Activated CD4-positive, CD25-positive, alpha-beta regulatory T cell treated with anti-CD3 and anti-CD28 coated beads, Interleukin-2, amount 50 U/mL, for 24 hours (primary cell): ENCODE measurements around the gene SEL1L3.
A peak's percentile ranks its signal among the peaks of the same experiment; 100 is the strongest.
"Not testable (repeated sequence)": the region's sequence is repeated elsewhere in the genome, so short reads cannot be mapped to it uniquely, and the experiment has no call there.

ENCODE experiments used
- ATAC-seq, 2 donors: fragments of 150-1000 bp; cut with Tn5 transposase; one replicate each; pipeline ENCODE4 v1.10.0; 2021; ENCODE audit warnings: mild to moderate bottlenecking in 1 of 2, moderate library complexity in 1 of 2

SEL1L3 gene

DNA sequence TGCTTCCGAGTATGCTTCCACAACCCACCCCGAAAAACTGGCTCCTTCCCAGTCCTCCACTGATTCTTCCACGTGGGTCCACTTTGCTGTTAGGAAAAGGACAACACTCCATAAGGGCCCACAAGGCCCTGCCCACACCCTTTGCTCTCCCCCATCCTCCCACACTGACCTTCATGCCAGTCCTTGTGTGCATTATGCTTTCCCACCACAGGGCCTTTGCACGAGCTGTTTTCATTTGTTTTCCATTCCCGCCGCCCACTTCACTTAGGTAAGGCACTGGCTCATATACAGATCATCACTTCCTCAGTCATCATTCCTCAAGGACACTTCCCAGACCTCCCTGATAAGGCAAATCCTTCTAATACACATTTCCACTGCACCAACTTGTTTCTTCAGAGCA is 16.8 kb upstream of the SEL1L3 start:
- ATAC-seq: no peak

DNA sequence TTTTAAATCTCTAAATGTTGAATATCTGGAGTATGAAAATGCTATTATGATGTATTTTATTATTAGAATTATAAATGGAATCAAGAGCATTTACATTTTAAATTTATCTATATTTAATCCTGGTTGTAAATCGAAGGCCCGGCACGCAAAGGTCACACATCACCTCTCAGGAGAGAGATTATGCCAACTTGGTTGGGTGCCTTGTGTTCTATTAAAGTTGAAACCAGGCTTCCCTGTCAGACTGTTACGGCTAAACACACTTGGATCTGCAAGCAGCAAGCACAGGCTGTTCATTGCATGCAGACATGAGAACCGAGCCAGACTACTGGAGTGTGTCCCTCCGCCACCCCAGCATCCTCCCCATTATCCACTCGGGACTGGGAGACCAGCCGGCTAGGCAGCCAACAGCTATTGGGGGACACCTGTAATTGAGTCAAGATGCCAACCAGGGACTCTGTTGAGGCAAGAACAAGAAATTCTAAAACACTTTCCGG is 16.4 kb upstream of the SEL1L3 start:
- no peak for ATAC-seq

DNA sequence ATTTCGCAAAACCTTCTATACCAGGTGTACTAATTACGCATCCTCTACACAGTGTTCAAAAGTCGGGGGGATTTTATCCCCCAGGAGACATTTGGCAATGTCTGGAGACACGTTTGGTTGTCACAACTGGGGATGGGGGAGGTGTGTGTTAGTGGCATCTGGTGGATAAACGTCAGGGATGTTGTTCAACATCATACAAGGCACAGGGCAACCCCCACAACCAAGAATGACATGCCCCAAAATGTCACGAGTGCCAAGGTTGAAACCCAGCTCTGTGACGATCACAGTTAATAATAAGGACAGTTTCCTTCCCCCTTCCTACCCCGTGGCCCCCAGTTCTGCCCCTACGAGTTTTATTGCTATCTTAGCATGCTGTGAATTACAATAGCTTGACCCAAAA is 15.9 kb upstream of the SEL1L3 start:
- no peak for ATAC-seq

DNA sequence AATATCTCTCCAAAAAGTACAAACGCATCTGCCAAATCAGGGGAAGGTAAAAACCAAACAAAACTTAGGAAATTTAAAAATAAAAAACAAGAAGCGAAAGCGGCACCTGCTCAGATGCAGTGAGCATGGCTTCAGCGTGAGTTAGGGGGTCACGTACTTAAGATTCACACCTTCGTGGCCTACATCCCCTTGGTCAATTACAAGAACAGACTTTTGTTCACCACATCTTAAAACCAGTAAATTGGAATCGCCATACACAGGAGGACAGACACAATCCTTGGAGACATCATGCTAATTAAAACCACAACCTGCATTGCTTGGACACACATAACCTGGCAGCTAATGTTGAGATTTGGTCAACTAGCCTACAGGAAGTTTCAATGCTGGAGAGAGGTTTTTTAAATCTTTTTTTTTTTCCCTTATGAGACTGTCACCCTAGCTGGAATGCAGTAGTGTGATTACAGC is 12.5 kb upstream of the SEL1L3 start:
- no peak for ATAC-seq

DNA sequence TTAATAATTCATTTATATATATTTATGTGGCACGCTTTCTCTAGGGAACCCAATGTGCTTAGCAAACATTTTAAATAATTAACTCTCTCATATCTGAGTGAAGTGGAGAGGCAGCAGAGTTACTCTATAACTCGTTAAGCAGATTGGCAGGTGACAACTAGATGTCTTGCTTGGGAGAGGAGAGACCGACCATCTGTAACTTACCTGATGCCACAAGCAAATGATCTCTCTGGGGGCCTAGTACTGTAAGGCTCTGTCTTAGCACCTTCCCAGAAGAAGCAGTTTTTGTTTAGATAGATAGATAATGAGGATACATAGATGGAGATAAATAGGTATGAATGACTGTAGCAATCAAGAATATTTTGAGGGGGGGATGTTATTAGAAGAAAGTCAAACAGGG is 11.9 kb upstream of the SEL1L3 start:
- ATAC-seq: no peak

DNA sequence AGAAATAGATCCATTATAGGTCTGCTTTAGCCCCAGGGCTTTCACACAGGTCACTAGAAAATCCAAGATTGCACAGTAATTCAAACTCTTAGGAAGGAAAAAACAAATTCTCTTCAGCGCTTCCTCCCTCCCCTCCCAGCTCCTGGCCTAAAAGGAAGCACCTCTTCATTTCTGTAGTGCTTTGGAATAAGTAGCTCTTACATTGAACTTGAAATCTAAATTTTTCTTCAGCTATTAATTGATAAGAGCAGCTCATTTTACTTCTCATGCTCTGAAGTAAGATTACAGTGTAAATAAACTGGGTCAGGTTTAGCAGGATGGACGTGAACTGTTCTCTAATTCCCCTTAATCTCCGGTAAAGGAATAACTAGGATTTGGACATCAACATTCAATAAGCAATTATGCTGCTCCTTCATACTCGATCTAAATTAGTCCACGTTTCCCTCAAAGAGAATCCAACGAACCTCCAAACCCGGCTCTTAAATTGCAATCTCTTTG is 10.9 kb upstream of the SEL1L3 start:
- ATAC-seq: no peak

DNA sequence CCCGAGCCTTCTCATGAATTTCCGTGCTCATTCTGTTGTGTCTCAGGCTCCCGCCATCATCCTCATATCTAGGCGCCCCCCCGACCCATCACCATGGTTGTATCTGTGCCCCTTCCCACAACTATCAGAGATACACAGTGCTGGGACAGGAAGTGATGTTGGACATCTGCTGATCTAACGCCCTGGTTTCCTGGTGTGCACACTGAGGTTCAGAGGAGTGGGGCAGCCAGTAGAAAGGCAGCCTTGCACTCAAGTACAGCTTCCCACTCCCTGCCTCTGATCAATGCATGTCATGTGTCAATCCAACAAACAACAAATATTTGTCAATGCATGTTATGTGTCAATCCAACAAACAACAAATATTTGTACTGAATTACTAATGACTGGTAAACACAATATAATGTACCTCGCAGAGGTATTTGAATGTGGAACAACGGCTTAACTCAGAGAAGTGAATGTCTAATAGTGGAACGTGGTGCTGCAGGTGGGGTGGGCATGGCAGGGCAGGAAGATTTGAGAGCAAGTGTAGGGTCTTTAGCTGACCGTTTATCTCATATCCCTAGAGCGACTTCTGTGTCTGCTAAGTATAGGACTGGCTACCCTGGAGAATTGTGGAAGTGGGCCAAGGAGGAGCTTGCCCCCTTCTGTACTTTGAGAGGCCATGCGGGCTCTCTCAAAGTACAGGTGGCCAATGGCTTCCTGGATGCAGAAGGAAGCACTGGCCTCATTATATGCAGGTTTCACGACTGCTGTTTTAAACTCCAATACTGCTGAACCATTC is 10.3 kb upstream of the SEL1L3 start:
- no peak for ATAC-seq

DNA sequence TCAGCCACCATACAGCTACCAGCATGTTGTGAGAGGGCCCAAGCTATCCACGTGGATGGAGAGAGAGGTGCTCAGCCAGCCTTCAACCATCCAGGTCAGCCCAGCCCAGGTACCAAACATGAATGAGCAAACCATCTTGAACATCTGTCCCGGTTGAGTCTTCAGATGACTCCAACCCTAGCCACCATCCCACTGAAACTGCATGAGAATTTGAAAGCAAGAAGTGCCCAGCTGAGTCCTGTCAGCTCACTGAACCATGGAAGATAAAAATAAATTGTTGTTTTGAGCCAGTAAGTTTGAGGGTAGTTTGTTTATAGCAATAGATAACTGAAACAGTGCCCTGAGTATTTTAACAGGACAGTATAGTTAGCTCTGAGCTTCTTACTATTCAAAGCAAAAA is 7.3 kb upstream of the SEL1L3 start:
- no peak for ATAC-seq

DNA sequence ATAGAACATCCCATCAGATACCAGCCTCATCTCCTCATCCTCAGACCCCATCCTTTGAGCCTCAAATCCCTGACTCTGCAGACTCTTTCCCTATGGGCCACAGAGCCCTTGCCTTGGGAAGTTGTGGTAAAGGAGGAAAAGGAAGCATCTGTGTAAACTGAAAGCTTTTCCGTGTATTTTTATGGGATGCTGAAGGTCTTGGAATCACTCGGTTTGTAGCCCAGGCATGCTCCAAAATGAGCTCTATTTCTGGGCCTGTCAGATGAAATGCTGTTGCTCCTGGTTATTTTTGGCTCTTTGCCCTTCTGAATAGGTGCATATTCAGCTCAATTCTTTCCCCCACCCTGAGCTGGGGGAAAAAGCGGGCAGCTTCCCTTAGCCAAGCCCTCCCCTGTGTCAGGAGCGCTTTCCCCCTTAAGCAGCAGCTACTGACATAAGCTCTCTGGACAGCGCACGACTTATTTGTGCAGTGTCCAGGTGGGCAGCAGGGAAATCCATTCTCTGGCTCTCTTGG is 5.0 kb upstream of the SEL1L3 start:
- no peak for ATAC-seq

DNA sequence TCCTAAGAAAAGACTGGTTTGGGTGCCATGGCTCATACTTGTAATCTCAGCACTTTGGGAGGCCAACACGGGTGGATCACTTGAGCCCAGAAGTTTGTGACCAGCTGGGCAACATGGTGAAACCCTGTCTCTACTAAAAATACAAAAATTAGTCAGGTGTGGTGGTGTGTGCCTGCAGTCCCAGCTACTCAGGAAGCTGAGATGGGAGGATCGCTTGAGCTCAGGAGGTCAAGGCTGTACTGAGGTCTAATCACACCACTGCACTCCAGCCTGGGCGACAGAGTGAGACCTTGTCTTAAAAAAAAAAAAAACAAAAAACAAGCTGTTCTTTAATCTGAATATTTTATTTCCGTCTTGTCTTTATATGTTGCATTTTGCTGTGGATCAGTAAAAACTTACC is 3.6 kb upstream of the SEL1L3 start:
- not testable (repeated sequence) for ATAC-seq

DNA sequence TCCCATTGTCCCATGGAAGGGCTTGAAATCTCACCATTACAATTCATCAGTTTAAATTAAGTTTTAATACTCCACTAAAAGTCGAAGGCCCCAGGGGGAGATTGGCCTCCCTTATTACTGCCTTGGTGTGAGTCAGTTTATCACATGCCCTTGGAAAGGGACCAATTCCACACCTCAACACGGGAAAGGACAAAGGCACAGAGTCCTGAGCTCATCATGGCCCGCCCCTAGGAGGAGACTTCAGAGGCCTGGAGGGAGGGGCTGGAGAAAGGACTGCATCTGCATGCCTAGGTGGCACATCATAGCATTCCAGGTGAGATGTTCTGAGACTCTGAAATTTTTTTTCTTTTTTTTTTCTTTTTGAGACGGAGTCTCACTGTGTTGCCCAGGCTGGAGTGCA is 2.8 kb upstream of the SEL1L3 start:
- no peak for ATAC-seq

DNA sequence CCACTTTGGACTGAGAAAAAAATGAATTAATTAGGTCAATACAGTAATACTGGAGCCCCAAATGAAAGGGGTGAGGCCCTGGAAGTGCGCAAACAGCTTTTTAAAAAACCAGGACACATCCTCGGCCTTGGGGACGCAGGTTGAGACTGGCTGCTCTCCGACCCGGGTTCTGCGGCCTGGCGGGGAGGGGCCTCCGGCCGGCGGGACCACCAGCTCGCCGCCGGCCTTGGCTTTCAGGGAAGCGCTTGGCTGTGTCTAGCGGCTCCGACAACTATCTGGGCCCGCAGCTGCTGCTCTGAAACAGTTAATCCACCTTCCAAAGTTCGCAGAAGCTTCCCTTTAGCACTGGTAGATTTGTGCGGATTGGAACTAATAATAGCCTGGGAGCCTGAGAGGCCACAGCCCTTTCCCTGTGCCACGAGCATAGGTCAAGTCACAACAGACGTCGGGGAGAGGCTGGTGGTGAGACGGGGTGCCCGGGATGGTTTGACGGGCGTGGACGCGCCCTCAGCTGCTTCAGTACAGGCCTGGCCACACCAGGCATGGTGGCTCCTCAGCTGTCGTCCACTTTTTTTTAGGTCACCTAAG is 1.1 kb upstream of the SEL1L3 start:
- ATAC-seq: no peak

DNA sequence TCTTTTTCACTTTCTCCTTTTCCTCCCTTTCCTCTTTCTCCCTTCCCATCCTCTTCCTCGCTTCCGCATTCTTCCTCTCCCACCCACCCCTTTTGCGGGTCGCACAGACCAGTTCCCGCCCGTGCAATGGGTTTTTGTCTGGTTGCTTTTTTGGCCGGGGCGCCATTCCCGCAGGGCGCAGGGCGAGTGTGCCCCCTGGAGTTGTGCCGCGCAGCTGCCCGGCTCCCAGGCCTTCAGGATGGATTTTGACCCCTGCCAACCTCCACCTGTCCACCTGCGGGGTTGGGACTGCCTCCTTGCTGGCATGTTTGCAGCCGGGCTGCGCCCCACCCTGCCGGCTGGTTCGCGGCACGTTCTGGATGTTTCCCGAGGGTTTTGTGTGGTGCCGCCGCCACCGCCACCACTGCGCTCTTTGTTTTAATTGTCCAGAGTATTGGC is 578 bp upstream of the SEL1L3 start:
- no peak for ATAC-seq

DNA sequence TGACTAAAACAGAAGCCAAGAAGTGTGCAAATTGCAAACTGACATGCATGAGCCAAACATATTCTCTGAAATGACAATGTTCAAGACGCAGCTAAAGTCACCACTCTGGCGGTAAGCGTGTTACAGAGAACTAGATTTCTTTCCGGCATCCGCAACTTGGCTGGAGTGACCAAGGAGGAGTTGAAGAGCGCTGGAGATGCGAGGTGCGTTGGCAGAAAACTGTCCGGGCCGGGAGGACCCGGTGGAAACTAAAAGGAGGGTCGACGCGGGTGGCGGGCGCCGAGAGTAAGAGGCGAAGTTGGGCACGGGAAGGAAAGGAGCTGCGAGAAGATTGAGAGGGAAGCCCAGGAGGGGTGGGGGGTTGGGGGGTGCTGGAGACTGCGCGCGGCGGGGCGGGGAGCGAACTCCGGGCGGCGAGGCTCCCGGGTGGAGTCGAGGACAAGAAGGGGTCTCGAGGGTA is 807 bp downstream of the SEL1L3 start:
- peak; percentile 39 to 41 for ATAC-seq

DNA sequence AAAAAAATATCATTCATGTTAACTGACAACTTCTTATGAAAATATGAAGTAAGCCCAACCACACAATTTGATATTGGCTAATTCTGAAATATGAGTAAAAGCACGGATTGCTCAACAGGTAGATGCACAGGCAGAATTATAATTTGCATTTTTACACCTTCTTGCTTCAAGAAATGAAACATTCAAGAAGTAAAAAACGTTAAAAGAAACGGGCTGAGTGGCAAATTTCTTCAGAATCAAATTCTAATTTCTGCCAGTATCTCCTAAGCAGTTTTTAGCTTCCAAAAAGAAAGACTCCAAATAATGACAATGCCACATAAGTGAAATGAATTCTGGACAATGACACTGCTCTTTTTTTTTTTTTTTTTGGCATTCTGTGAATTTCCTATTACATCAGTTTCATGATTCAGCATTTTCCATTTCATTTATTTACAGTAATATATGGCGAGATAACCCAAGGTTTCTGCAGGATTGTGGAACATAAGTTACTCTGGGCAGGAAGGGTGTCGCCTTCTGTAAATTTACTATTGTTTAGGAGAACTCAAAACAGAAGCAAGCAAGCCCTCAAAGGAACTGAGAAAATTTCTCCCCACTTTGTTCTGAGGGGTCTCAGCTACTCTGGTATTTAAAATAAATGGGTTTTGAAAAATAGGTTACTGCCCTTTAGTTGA is 1.4 kb downstream of the SEL1L3 start:
- peak in 1 of 2 donors; percentile 30 for ATAC-seq

DNA sequence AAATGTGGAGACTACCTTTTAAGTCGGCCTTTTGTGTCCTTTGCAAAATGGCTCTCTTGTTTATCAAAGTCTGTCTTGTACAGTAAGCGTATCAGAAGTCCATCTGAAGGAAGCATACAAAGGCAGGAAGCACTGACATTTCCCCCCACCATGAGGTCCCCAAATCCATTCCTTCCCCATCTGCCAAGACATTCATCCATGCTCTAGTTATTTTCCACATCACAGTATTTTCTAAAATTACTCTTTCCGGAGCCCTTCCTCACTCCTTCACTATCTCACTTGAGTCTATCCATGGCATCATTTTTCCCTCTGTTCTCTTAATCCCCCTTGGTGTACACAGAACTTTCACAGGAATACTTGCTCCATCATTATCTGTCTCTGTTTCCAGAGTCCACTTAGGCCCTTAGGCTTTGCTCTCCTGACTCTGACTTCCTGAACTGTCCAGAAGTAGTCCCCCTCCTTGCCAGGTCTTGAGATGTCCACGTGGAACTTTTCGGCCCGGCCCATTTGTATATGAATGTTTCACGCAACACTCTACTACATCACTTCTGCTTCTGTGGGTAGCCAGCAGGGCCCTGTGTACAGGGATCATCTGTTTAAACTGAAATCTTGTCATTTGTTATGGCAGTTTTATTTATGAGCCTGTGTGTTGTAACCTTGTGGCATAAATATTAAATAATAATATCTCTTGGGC is 2.1 kb downstream of the SEL1L3 start:
- peak in 1 of 2 donors; percentile 10 for ATAC-seq

DNA sequence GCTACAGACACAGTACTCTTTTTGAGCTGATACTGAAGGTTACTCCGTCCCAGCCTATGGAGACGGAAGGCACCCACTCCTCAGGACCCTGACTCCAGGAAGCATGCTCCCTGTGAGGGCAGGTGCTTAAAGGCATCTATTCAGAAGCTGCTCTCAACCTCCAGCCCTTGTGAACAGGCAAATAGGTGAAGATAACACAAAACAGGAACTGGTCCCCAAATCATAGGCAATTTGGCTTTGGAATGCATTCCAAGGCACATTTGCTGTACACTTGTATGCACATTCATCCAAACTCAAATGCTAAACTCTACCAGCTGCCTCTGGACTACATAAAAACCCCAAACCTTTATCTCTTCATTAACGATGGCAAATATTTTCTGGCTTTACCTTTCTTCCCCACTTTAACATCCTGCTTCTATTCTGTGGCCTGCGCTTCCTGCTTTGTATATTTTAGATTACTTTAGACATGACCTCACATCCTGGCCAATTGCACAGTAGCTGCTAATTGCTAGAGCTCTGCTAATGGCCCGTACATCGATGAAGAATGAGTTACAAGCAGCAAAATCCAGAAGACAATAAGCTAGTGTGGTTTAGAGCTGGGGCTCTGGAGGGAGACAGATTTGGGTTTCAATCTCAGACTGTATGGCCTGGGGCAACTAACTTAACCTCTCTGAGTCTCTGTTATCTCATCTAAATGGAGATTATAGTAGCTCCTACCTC is 3.2 kb downstream of the SEL1L3 start:
- ATAC-seq: peak; percentile 18 to 24

DNA sequence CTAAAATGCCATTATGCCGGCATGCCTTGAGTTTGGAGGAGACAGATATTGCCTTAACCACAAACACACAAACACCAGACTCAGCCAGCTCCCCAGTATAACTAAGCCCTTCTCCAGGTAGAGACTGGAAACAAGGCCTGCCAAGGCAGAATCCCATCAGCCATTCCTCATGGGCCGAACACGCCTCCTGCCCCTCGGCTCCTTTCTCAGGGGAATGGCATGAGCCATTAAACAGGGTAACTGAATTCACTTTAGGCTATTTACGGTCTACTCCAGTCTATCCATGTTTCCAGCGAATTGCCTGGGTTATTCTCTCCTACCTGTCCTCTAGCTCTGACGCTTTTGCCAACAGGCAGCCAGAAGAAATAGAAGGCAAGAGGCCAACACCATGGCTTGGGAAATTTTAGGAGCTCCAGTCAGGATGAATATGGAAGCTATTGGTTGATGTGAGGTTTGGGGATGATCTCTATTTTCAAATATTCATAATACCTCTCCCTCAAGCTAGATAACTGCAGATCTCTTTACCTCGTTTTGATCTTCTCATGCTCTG is 4.9 kb downstream of the SEL1L3 start:
- ATAC-seq: no peak

DNA sequence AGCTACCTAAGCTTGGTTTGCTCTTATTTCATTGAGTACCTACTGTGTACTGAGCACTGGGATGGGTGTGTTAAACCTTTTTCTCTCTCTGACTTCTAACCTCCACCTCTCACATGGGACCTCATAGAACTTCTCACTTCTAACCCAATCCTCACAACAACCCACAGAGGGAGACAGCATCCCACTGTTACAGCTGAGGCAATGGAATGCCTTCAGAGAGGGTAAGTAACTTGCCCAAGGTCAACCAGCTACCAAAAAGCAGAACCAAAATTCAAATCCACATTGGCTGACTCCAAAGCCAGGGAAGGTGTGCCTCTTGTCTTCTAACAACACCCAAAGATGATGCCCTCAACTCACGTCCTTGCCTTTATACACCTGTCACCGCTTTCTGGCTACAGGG is 5.4 kb downstream of the SEL1L3 start:
- no peak for ATAC-seq

DNA sequence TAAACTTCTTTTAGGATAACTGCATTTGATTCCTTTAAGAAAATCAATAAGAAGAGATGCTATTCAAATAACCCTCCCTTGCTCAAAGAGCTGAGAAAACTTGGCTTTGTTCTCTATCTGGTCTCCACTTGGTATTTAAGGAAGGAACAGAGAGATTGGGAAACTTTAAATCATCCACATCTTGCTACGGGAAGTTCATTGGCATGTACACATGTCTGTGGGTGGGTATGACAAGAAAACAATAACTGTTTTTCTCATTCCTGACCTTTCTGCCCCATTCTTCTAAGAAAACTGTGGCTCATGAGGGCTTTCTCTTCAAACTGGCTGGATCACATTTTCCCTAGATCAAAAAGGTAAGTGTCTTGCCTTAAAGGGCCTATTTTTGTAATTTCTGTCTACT is 6.0 kb downstream of the SEL1L3 start:
- no peak for ATAC-seq

DNA sequence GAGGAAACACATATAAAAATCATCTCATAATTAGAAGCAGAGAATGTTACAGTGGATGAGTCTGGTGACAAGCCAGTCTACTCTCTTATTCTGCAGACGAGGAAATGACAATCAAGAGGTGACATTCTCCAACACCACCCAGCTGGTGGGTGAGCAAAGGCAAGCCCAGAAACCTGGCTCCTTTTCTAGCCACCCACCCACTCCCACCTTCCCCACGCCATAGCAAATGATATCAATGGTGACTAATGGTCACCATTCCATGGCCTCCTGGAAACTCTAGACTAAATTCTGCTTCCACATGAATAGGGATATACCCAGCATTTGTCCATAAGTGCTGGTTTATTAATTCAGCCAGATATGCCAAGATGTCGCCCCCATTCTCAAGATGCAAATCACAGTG is 10.7 kb downstream of the SEL1L3 start:
- ATAC-seq: no peak

DNA sequence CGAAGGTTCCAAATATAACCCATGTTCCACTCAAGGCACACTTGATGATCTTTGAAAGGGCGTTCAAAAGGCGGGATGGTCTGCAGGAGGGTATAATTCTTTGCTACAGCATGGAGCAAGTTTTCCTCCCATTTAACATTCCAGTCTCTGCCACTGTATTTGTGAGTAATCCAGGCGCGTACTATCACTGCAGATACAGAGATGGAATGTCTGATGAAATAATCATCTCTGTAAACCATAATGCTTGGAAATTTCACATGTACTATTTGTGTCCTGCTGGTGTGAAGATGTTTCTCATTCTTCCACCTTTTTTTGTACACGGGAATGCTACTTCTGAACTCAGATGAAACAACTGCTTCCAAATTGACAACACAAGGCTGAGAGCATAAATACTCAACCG is 15.5 kb downstream of the SEL1L3 start:
- no peak for ATAC-seq
